Activated T-cell treated with anti-CD3 and anti-CD28 coated beads, Interleukin-2, amount 50 U/mL, for 4 hours (primary cell): ENCODE results near the gene NPPC. TPM values are rescaled to one million over a fixed set of nuclear protein-coding genes. Genes with fewer than 3 reads are reported as not detected.
"Not testable (repeated sequence)": the region's sequence is repeated elsewhere in the genome, so short reads cannot be mapped to it uniquely, and the experiment has no call there.

Experiments used
- ATAC-seq, 2 donors: fragments of 200-7000 bp; cut with Tn5 transposase; one replicate each; pipeline ENCODE4 v1.10.0; 2021
- DNase-seq: peaks from one replicate; pipeline ENCODE4 v3.0.0-alpha.2; 2020
- H3K27me3 Mint-ChIP-seq: one replicate; pipeline ENCODE4 v1.8.0; 2021; ENCODE audit warnings: low read depth, mixed read lengths
- H3K36me3 Mint-ChIP-seq: one replicate; pipeline ENCODE4 v1.8.0; 2022; ENCODE audit warnings: mixed read lengths; ENCODE audit not compliant: insufficient read depth
- H3K4me1 Mint-ChIP-seq: one replicate; pipeline ENCODE4 v1.8.0; 2021; ENCODE audit warnings: low read depth, mixed read lengths
- H3K4me3 Mint-ChIP-seq: one replicate; pipeline ENCODE4 v1.8.0; 2021; ENCODE audit warnings: mild to moderate bottlenecking, moderate library complexity, mixed read lengths
- H3K9me3 Mint-ChIP-seq: one replicate; pipeline ENCODE4 v1.8.0; 2021; ENCODE audit warnings: mixed read lengths
- total RNA-seq, 3 donors: library from RNA; stranded (reverse); gene quantifications; one replicate each; pipeline ENCODE4 v1.2.1, GENCODE V29; 2021

The NPPC gene, protein sequence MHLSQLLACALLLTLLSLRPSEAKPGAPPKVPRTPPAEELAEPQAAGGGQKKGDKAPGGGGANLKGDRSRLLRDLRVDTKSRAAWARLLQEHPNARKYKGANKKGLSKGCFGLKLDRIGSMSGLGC
- 1 to 10 TPM in 1 of 3 donors, under 1 TPM in 2; 0.61 to 1.2 (median 0.79) TPM for total RNA-seq

DNA sequence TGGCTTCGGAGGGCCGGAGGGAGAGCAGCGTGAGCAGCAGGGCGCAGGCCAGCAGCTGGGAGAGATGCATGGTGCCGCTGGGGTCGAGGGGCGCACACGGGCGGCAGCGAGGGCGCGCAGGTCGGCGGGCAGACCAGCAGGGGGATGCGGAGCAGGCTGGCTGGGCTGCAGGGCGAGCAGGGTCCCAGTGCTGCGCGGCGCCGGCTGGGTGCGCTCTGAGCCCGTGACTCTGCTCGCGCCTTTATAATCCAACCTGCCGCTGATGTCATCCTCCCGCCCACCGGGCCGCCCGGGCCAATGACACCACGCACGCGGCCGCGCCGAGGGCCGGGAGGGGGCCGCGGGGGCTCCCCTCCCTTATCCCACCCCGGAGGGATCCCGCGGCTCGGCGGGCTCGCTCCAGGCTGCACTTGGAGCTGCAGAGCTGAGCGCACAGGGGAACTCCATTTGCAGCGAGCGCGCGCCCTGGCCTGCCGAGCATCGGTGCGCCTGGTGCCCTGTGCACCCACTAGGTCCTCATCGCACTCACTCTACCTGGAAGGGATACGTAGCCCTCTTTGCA lies at the start of gene NPPC:
Gene NPPC, minus strand, starts transcription at position 217 of the 562 bp plus-strand sequence. Its CDS starts 147 bp downstream, at position 70.
- ATAC-seq (peak; percentile 92 to 94), DNase-seq (peak; percentile 55)
- Mint-ChIP-seq H3K4me1 (peaks cover 10% of the 10 kb centered on the region), H3K27me3 (peaks cover 46% of the 10 kb centered on the region), H3K9me3 (no peaks in the 10 kb centered on the region), H3K36me3 (no peaks in the 10 kb centered on the region), H3K4me3 (peak within 1 kb of the TSS; percentile 62)

DNA sequence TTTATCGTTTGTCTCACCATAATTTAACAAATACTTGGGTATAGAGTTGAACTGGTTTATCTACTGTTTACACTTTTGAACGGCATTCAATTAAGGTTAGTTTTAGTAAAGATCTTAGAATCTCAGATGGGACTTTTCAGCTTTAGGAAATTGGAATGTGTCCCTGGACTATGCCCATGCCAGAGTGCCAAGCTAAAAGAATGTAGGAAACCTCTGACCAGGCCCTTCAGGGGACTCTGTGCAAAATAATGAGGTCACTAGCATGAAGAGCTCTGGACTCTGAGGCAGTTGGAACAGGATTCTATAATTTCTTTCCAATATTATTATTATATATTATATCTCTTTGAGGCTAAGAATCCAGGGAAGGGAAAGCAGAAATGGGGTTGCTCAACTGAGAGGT lies 48.8 kb upstream of the NPPC start:
- ATAC-seq (no peak), DNase-seq (no peak)
- H3K36me3 Mint-ChIP-seq: peaks cover 14% of the 10 kb centered on the region
- no peaks in the 10 kb centered on the region for H3K9me3 Mint-ChIP-seq
- no peak overlapping the region for H3K4me3 Mint-ChIP-seq
- H3K4me1 Mint-ChIP-seq: peaks cover 12% of the 10 kb centered on the region
- no peaks in the 10 kb centered on the region for H3K27me3 Mint-ChIP-seq

DNA sequence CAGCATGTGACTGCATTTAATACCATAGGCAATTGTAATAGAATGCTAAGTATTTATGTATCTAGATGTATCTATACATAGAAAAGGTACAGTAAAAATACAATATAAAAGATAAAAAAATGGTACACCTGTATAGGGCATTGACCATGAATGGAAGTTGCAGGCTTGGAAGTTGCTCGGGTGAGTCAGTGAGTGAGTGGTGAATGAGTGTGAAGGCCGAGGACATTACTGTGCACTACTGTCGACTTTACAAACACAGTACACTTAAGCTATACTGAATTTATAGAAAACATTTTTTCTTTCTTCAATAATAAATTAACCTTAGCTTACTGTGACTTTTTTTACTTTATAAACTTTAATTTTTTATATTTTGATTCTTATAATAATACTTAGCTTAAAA lies 44.3 kb upstream of the NPPC start:
- peaks cover 18% of the 10 kb centered on the region for H3K4me1 Mint-ChIP-seq
- no peak overlapping the region for H3K4me3 Mint-ChIP-seq
- no peak for ATAC-seq
- DNase-seq: no peak
- peaks cover 5% of the 10 kb centered on the region for H3K9me3 Mint-ChIP-seq
- H3K36me3 Mint-ChIP-seq: peaks cover 9% of the 10 kb centered on the region
- H3K27me3 Mint-ChIP-seq: no peaks in the 10 kb centered on the region

DNA sequence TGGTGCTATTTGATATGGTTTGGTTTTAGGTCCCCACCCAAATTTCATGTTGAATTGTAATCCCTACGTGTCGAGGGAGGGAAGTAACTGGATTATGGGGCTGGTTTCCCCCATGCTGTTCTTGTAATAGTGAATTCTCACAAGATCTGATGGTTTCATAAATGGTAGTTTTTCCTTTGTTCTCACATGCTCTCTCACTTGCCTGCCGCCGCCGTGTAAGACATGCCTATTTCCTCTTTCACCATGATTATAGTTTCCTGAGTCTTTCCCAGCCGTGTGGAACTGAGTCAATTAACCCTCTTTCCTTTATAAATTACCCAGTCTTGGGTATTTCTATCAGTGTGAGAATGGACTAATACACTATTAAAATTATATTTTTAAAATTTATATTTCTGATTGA lies 42.6 kb upstream of the NPPC start:
- DNase-seq: no peak
- Mint-ChIP-seq H3K27me3 (no peaks in the 10 kb centered on the region), H3K9me3 (peaks cover 5% of the 10 kb centered on the region), H3K36me3 (peaks cover 7% of the 10 kb centered on the region), H3K4me3 (no peak overlapping the region), H3K4me1 (peaks cover 29% of the 10 kb centered on the region)
- no peak for ATAC-seq

DNA sequence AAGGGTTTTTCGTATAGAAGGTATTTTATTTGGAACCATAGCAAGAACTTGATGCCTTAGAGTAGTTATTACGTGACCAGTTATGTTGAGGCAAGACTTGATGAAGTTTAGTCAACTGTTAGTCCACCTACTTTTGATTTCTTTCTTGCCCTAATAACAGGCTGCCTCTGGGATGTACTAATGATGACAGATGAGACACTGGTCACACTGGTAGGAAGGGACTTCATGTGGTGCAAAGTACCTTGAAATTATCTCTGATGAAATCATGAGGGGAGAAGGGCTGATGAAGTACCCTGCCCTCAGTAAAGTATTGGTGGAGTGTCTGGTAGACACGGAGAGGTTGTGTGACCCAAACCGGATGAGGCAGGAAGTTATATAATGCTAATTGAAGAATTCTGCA lies 40.7 kb upstream of the NPPC start:
- Mint-ChIP-seq H3K4me3 (no peak overlapping the region), H3K4me1 (peaks cover 47% of the 10 kb centered on the region), H3K9me3 (peaks cover 5% of the 10 kb centered on the region), H3K27me3 (no peaks in the 10 kb centered on the region), H3K36me3 (peaks cover 1% of the 10 kb centered on the region)
- no peak for ATAC-seq
- DNase-seq: no peak

DNA sequence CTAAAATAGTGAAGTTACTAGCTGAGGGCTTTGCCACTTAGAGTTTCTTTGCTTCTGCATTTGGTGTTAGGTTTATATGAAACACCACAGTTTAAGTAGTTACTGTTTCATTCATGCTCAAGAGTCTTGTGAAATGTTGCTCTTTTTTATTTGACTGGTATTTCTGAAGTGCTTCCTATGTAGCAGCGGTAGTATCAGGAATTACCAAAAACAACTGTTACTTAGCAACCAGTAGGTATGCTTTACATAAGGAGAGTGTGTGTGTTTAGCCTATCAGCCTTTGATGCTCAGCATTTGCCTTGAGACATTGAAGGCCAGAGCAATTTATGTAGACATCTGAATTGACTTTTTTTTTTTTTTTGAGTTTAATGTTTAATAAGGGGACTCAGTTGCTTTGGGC lies 38.9 kb upstream of the NPPC start:
- H3K9me3 Mint-ChIP-seq: peaks cover 5% of the 10 kb centered on the region
- no peaks in the 10 kb centered on the region for H3K27me3 Mint-ChIP-seq
- no peak overlapping the region for H3K4me3 Mint-ChIP-seq
- no peak for ATAC-seq
- peaks cover 53% of the 10 kb centered on the region for H3K4me1 Mint-ChIP-seq
- no peak for DNase-seq
- H3K36me3 Mint-ChIP-seq: peaks cover 1% of the 10 kb centered on the region

DNA sequence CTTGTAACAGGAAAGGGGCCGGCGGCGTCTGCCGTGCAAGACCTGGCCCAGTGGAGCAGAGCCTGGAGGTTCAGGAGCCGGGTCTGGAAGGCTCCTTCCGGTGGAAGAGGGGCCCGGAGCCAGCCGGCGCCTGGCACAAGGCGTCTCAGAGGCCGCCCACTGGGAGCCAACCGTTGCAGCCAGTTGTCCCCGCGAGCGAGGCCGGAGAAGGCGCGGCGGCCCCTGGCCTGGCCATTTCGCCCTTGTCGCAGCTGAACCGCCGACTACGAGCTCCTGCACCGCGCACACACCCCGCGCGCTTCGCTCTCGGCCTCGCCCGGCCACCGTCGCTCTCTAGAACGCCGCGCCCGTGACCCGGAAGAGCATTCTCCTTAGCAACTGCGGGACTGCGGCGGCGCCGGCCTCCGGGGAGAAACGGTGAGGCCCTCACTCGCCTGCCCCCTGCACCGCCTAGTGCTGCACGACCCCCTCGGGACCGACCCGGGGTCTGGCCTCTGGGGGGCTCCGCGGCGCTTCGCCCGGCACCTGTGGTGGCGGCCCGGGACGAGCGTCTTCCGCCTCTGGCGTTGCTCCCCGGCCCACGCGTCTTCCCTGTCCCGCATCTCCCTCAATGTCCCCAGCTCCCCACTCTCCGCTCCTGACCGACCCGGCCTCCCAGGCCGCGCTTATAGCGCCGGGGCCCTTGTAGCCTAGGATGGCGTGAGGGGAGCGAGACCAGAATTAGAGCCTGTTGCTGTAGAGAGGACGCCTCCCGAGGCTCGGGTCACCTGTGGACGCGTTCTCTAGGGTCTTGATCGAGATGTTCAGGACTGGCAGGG lies 35.4 kb upstream of the NPPC start, which contains the start of gene DIS3L2:
Gene DIS3L2, plus strand, starts transcription at position 365 of the 818 bp plus-strand sequence. CDS start 53,215 bp downstream, outside the sequence.
- ATAC-seq: peak; percentile 96
- DNase-seq: peak; percentile 68
- Mint-ChIP-seq H3K4me3 (peak within 1 kb of the TSS; percentile 96), H3K4me1 (peaks cover 40% of the 10 kb centered on the region), H3K27me3 (peaks cover under 1% of the 10 kb centered on the region), H3K9me3 (no peaks in the 10 kb centered on the region), H3K36me3 (no peaks in the 10 kb centered on the region)

DNA sequence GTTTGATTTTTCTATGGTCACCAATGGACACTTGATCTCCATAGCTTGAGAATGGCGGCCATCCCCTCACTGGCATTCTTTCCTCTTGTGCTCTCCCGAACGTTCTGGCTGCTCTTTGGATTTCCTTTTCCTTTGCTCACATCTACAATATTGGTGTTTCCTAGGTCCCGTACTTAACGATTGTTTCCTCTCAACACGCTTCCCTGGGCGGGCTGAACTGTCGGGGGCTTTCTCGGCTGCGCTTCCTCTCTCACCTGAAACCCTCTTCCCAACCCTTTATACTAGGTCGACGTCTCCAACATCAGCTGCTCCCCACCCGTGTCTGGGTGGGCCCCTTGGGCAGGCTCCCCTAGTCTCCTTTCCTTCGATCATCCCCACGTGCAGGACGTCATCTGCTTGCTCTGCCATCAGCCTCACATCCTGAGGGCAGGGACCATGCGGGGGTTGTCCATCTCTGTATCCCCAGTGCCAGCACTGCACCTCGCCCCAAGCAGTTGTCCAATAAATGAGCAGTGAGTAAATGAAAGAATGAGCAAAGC lies 34.7 kb upstream of the NPPC start:
- Mint-ChIP-seq H3K4me1 (peaks cover 38% of the 10 kb centered on the region), H3K4me3 (peak overlapping the region; percentile 96), H3K27me3 (peaks cover 6% of the 10 kb centered on the region), H3K9me3 (no peaks in the 10 kb centered on the region), H3K36me3 (no peaks in the 10 kb centered on the region)
- DNase-seq (no peak), ATAC-seq (no peak)

DNA sequence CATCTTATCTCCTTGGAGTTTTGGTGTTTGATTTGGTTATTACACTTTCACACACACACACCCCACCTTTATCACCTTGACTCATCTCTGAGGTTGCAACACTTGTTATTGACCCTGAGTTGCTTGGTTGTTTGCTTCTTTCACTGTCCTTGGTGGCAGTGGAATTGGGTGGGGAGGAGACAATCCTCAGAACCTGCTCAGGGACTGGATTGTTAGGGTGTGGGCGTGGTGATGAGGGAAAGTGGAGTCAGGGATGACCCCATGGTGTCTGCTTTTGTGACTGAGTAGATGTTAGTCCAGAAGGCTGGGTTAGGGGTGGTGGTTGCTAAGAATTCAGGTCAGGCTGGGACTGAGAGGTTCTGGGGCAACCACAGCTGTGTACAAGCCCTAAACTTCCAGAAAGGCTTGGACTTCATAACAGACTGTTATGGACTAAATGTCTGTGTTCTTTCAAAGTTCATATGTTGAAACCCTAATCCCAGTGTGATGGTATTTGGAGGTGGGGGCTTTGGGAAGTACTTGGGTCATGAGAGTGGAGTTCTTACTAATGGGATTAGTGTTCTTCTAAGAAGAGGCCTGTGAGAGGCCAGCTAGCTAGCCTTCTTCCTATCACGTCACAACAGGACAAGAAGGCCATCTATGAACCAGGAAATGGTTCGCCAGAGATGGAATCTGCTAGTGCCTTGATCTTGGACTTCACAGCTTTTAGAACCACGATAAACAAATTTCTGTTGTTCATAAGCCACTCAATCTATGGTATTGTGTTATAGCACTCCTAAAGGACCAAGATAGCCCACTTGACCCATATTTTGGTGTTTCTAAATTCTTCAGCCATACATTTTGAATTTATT lies 31.9 kb upstream of the NPPC start:
- no peak for ATAC-seq
- Mint-ChIP-seq H3K36me3 (no peaks in the 10 kb centered on the region), H3K27me3 (peaks cover 17% of the 10 kb centered on the region), H3K4me1 (peaks cover 17% of the 10 kb centered on the region), H3K4me3 (no peak overlapping the region), H3K9me3 (no peaks in the 10 kb centered on the region)
- no peak for DNase-seq

DNA sequence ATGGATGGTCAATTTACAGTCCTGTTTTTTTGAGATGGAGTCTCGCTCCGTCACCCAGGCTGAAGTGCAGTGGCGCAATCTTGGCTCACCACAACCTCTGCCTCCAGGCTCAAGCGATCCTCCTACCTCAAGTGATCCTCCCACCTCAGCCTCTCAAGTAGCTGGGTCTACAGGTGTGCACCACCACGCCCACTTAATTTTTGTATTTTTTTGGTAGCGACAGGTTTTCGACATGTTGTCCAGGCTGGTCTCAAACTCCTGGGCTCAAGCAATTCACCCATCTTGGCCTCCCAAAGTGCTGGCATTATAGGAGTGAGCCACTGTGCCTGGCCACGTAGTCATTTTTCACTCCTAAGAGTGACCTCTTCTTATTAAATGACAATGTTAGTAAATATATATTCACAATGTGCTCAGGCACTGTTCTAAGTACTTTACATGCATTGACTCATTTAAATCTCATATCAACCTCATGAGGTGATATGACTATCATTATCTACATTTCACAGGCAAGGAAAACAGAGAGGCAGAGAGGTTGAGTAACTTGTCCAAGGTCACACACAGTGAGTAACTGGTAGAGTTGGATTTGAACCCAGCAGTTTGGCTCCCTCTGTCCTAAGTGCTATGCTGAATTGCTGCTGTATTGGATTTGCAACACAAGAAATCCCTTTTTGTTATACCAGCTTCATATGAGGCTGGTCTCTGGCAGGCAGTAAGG lies 29.7 kb upstream of the NPPC start:
- ATAC-seq (no peak), DNase-seq (no peak)
- Mint-ChIP-seq H3K36me3 (no peaks in the 10 kb centered on the region), H3K4me3 (no peak overlapping the region), H3K4me1 (peaks cover 2% of the 10 kb centered on the region), H3K27me3 (peaks cover 19% of the 10 kb centered on the region), H3K9me3 (no peaks in the 10 kb centered on the region)

DNA sequence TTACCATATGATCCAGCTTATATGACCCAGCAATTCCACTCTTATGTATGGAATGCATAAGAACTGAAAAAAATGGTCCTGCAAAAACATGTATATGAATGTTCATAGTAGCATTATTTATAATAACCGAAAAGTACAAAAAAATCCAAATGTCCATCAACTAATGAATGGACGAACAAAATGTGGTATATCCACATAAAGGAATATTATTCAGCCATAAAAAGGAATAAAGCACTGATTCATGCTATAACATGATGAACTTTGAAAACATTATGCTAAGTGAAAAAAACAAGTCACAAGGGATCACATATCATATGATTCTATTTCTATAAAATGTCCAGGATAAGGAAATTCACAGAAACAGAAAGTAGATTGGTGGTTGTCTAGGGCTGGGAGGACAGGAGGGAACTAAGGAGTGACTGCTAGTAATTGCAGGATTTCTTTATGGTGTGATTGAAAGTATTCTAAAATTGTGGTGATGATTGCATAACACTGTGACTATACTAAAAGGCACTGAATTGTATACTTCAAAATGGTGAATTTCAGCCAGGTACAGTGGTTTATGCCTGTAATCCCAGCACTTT lies 25.3 kb upstream of the NPPC start:
- Mint-ChIP-seq H3K4me3 (no peak overlapping the region), H3K4me1 (no peaks in the 10 kb centered on the region), H3K36me3 (no peaks in the 10 kb centered on the region), H3K27me3 (peaks cover 26% of the 10 kb centered on the region), H3K9me3 (no peaks in the 10 kb centered on the region)
- no peak for DNase-seq
- ATAC-seq: no peak

DNA sequence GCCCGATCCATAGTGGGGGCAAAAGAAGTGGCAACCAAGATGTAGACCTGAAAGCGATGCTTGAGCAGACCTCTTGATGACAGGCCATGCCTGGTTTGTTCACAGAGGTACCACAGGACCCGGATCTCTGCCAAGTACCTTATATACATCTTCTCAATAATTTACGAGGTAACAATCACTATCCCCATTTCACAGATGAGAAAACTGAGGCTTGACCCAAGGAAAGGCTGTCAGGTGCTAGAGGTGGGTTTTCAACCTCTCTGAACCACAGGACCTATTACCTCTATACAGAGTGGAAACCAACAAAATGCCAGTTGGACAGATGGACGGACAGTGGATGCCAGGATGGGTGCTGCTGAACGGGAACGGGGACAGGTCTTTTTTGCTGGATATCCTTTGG lies 21.5 kb upstream of the NPPC start:
- no peak overlapping the region for H3K4me3 Mint-ChIP-seq
- DNase-seq: no peak
- no peaks in the 10 kb centered on the region for H3K9me3 Mint-ChIP-seq
- peaks cover 15% of the 10 kb centered on the region for H3K27me3 Mint-ChIP-seq
- no peaks in the 10 kb centered on the region for H3K4me1 Mint-ChIP-seq
- no peak for ATAC-seq
- H3K36me3 Mint-ChIP-seq: no peaks in the 10 kb centered on the region

DNA sequence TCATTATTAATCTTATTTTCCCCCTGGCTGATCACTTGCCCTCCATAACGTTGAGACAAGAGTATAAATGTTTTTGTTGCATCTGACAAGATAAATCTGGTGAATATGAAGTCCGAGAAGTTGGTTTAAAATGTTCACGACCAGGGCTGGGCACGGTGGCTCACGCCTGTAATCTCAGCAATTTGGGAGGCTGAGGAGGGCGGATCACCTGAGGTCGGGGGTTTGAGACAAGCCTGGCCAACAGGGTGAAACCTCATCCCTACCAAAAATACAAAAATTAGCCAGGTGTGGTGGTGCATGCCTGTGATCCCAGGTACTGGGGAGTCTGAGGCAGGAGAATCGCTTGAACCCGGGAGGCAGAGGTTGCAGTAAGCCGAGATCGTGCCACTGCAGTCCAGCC lies 20.9 kb upstream of the NPPC start:
- not testable (repeated sequence) for H3K4me3 Mint-ChIP-seq, H3K36me3 Mint-ChIP-seq, DNase-seq, H3K9me3 Mint-ChIP-seq, H3K4me1 Mint-ChIP-seq, ATAC-seq
- H3K27me3 Mint-ChIP-seq: peaks cover 15% of the 10 kb centered on the region
